IPS DF 6.9 (cell line): Measurements from ENCODE around the gene GALNT13.
"Not testable (repeated sequence)": the region's sequence is repeated elsewhere in the genome, so short reads cannot be mapped to it uniquely, and the experiment has no call there.

ENCODE experiments used
- DNase-seq: peaks from one replicate; pipeline ENCODE4 v3.0.0-alpha.2; 2013; ENCODE audit warnings: low read depth, low spot score
- H3K27ac ChIP-seq: one replicate; pipeline ENCODE4 v1.5.1; 2013; ENCODE audit warnings: low read length, control low read depth
- H3K27me3 ChIP-seq: 2 replicates; pipeline ENCODE4 v1.6.1; 2013; ENCODE audit warnings: mild to moderate bottlenecking, low read length; ENCODE audit not compliant: control insufficient read depth, insufficient read depth
- H3K36me3 ChIP-seq: 2 replicates; pipeline ENCODE4 v1.6.1; 2013; ENCODE audit warnings: low read length; ENCODE audit not compliant: control insufficient read depth, insufficient read depth
- H3K4me1 ChIP-seq: 2 replicates; pipeline ENCODE4 v1.6.1; 2013; ENCODE audit warnings: low read length; ENCODE audit not compliant: control insufficient read depth, insufficient read depth
- H3K4me3 ChIP-seq: 2 replicates; pipeline ENCODE4 v1.5.1; 2013; ENCODE audit warnings: mild to moderate bottlenecking, low read length
- H3K9me3 ChIP-seq: 2 replicates; pipeline ENCODE4 v1.6.1; 2013; ENCODE audit warnings: low read length, inconsistent platforms; ENCODE audit not compliant: control insufficient read depth, insufficient read depth
- WGBS: extraction: QIAGEN DNeasy Blood & Tissue Kit; methylation state at CpG from one replicate; pipeline ENCODE4 v1.1.7; 2013; ENCODE audit warnings: mixed read lengths, missing lambda C conversion rate; ENCODE audit not compliant: insufficient read length, insufficient coverage; 5-methylcytosine and 5-hydroxymethylcytosine counted together

Gene GALNT13

GRCh38 chr2:154457286-154457685, 585.6 kb downstream of the GALNT13 start:
- Histone ChIP-seq H3K36me3 (no peaks in the 10 kb centered on the region), H3K27ac (no peak overlapping the region), H3K4me3 (no peak overlapping the region), H3K4me1 (no peaks in the 10 kb centered on the region), H3K27me3 (no peaks in the 10 kb centered on the region), H3K9me3 (no peaks in the 10 kb centered on the region)
- no CpG with 5 or more reads among the region's 2 CpGs for WGBS
- DNase-seq: no peak

- Histone ChIP-seq H3K27me3 (no peaks in the 10 kb centered on the region), H3K4me3 (no peak overlapping the region), H3K36me3 (no peaks in the 10 kb centered on the region), H3K27ac (no peak overlapping the region), H3K4me1 (no peaks in the 10 kb centered on the region), H3K9me3 (no peaks in the 10 kb centered on the region)
- DNase-seq: no peak
Measured at GRCh38 chr2:154459286-154459685, 587.6 kb downstream of the GALNT13 start.

- Histone ChIP-seq H3K4me3 (no peak overlapping the region), H3K9me3 (no peaks in the 10 kb centered on the region), H3K27ac (no peak overlapping the region), H3K4me1 (no peaks in the 10 kb centered on the region), H3K36me3 (no peaks in the 10 kb centered on the region), H3K27me3 (no peaks in the 10 kb centered on the region)
- DNase-seq: no peak
- no CpG with 5 or more reads among the region's 5 CpGs for WGBS
Measured at GRCh38 chr2:154462634-154463033, 590.9 kb downstream of the GALNT13 start.

GRCh38 chr2:154466226-154466625, 594.5 kb downstream of the GALNT13 start:
- Histone ChIP-seq H3K4me1 (no peaks in the 10 kb centered on the region), H3K4me3 (no peak overlapping the region), H3K9me3 (no peaks in the 10 kb centered on the region), H3K27ac (no peak overlapping the region), H3K36me3 (no peaks in the 10 kb centered on the region), H3K27me3 (no peaks in the 10 kb centered on the region)
- WGBS: no CpG with 5 or more reads among the region's 4 CpGs
- no peak for DNase-seq

- 100% methylated on average over 1 of the region's 2 CpGs for WGBS
- no peaks in the 10 kb centered on the region for H3K36me3 ChIP-seq
- no peak for DNase-seq
- no peak overlapping the region for H3K27ac ChIP-seq
- H3K9me3 ChIP-seq: no peaks in the 10 kb centered on the region
- no peak overlapping the region for H3K4me3 ChIP-seq
- H3K27me3 ChIP-seq: no peaks in the 10 kb centered on the region
- H3K4me1 ChIP-seq: no peaks in the 10 kb centered on the region
Measured at GRCh38 chr2:154470376-154470775, 598.7 kb downstream of the GALNT13 start.

- not testable (repeated sequence) for H3K27me3 ChIP-seq, H3K9me3 ChIP-seq, H3K36me3 ChIP-seq, DNase-seq, H3K27ac ChIP-seq, H3K4me1 ChIP-seq, H3K4me3 ChIP-seq
- no CpG with 5 or more reads among the region's 4 CpGs for WGBS
Measured at GRCh38 chr2:154471492-154471891, 599.8 kb downstream of the GALNT13 start.

- WGBS: no CpG with 5 or more reads among the region's 5 CpGs
- Histone ChIP-seq H3K27me3 (no peaks in the 10 kb centered on the region), H3K9me3 (no peaks in the 10 kb centered on the region), H3K4me3 (no peak overlapping the region), H3K36me3 (no peaks in the 10 kb centered on the region), H3K27ac (no peak overlapping the region), H3K4me1 (peaks cover 1% of the 10 kb centered on the region; the same call in 1 of the 2 replicates)
- DNase-seq: no peak
Measured at GRCh38 chr2:154477319-154477718, 605.6 kb downstream of the GALNT13 start.

- H3K36me3 ChIP-seq: no peaks in the 10 kb centered on the region
- no peak for DNase-seq
- no peaks in the 10 kb centered on the region for H3K27me3 ChIP-seq
- no peak overlapping the region for H3K27ac ChIP-seq
- H3K9me3 ChIP-seq: no peaks in the 10 kb centered on the region
- H3K4me1 ChIP-seq: peaks cover 1% of the 10 kb centered on the region; the same call in 1 of the 2 replicates
- WGBS: no CpG with 5 or more reads among the region's 1 CpG
- H3K4me3 ChIP-seq: no peak overlapping the region
Measured at GRCh38 chr2:154480521-154480920, 608.8 kb downstream of the GALNT13 start.

GRCh38 chr2:154481336-154481735, 609.6 kb downstream of the GALNT13 start:
- DNase-seq: no peak
- H3K4me1 ChIP-seq: peaks cover 1% of the 10 kb centered on the region; the same call in 1 of the 2 replicates
- no peaks in the 10 kb centered on the region for H3K9me3 ChIP-seq
- H3K27ac ChIP-seq: no peak overlapping the region
- no peaks in the 10 kb centered on the region for H3K27me3 ChIP-seq
- no peaks in the 10 kb centered on the region for H3K36me3 ChIP-seq
- WGBS: no CpG with 5 or more reads among the region's 2 CpGs
- no peak overlapping the region for H3K4me3 ChIP-seq

GRCh38 chr2:154484338-154485099, 612.8 kb downstream of the GALNT13 start:
- H3K27ac ChIP-seq: no peak overlapping the region

GRCh38 chr2:154488801-154489200, 617.1 kb downstream of the GALNT13 start:
- no peaks in the 10 kb centered on the region for H3K9me3 ChIP-seq
- H3K36me3 ChIP-seq: no peaks in the 10 kb centered on the region
- WGBS: no CpG with 5 or more reads among the region's 4 CpGs
- no peak overlapping the region for H3K4me3 ChIP-seq
- H3K27me3 ChIP-seq: no peaks in the 10 kb centered on the region
- no peak for DNase-seq
- H3K27ac ChIP-seq: no peak overlapping the region
- H3K4me1 ChIP-seq: no peaks in the 10 kb centered on the region

More at GRCh38 chr2:154484338-154485099, 612.8 kb downstream of the GALNT13 start:
- H3K9me3 ChIP-seq: no peaks in the 10 kb centered on the region
- H3K27me3 ChIP-seq: no peaks in the 10 kb centered on the region
- WGBS: no CpG with 5 or more reads among the region's 4 CpGs
- no peaks in the 10 kb centered on the region; the same call in 1 of the 2 replicates for H3K4me1 ChIP-seq
- H3K4me3 ChIP-seq: no peak overlapping the region
- H3K36me3 ChIP-seq: no peaks in the 10 kb centered on the region
- DNase-seq: no peak
